MV-4-11 (cell line): ENCODE measurements around the gene BPIFB2.

Experiments
- DNase-seq: peaks from one replicate; lab custom pipeline; 2025; lab: John Stamatoyannopoulos, UW

The BPIFB2 gene

GRCh38 chr20:33020278-33021161, 13.0 kb downstream of the BPIFB2 start:
- no peak for DNase-seq

- no peak for DNase-seq
These were observed 14.4 kb downstream of the BPIFB2 start for GRCh38 chr20:33021879-33022278.

DNA sequence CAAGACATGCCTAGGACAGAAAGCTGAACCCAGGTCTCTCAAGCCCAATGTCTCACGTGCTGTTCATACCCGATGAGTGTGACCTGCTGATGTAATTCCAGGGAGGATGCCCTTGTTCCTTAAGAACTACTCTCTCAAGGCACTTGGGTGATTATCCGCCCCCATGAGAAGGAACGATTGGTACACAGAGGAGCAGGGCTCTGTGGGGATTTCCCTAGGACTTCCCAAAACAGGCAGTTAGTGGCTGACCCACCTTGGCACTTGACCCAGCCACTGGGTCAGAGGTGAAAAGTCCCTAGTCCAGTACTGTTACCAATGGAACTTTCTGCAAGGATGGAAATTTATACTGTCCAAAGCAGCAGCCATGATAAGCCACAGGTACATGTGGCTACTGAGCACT, 14.8 kb downstream of the BPIFB2 start:
- DNase-seq, result no peak

DNA sequence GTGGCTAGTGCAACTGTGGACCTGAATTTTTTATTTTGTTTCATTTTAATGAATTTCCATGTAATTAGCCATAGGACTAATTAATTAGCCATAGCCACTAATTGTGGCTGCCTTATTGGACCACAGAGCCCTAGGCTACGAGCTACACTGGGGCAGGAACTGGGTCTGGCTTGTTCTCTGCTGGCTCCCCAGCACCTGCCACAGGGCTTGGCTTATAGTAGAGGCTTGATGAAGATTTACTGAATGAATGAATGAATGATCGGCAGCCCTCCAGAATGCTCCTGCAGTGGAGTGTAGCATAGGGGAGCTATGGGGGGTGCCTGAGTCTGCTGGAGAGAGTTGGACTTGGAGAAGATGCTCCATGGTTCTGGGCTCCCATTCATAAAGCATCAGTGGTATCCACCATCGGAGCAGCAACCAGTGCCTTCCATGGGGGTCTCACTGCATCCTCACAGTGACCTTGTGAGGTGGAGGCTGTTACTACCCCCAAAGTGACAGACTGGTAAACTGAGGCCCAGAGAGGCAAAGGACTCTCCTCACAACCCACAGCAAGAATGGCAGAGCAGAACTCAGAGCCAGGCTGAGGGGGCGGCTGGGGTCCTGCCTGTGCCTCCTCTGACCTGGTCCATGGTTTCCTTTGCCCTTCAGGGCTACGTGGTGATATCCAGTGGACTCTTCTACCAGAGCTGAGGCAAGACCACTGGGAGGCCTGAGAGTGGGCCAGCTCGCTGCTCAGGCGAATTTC, 15.4 kb downstream of the BPIFB2 start:
- DNase-seq, result no peak

DNA sequence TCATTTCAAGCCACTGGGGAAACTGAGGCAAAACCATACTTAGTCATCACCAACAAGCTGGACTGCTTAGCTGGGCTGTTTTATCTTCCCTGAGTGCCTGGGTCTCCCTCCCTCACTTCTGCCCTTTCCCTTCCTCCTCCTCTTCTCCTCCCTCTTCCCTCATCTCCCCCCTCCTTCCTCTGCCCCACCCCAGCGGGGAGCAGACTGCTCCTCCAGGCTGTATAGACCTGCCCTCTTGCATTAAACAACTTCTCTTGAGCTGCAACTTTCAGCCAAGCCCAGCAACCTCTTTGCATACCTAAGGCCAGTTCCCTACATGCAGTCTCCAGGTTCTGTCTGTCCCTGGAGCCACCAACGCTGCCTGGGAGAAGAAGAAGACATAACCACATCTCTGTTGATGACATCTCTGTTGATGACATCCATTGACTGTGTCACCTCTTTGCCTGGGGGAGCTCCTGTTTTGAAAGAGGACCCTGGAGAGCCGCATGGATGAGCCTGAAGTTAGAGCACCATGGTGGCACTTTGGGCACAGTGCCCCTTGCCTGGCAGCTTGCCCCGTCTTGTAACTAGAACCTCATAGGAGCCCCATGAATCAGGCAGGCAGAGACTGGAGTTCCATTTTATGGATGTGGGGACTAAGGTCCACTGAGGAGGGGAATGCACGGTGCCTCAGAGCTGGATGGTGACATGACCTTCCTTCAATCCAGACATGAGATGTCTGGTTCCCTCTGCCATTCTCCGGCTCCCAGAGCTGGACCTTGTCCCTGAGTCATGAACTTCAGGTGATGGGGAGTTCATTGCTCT, 16.1 kb downstream of the BPIFB2 start:
- DNase-seq, result no peak

- no peak for DNase-seq
These were observed 16.7 kb downstream of the BPIFB2 start for GRCh38 chr20:33024243-33024560.

- DNase-seq, result no peak
These were observed 17.3 kb downstream of the BPIFB2 start for GRCh38 chr20:33024609-33025317.

DNA sequence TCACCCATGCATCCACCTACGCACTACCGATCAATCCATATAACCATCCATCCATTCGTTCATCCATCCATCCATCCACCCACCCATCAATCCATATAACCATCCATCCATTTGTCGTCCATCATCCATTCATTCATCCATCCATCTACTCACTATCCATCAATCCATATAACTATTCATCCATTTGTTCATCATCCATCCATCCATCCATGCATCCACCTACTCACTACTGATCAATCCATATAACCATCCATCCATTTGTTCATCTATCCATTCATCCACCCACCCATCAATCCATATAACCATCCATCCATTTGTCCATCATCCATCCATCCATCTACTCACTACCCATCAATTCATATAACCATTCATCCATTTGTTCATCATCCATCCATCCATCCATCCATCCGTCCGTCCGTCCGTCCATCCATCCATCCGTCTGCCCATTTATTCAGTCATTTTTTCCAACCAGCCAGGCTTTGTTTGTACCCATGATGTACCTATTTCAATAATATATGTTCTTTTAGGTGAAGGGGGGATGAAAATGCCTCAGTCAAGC, 17.9 kb downstream of the BPIFB2 start:
- DNase-seq, result no peak

GRCh38 chr20:33026072-33026778, 18.7 kb downstream of the BPIFB2 start:
- no peak for DNase-seq

DNA sequence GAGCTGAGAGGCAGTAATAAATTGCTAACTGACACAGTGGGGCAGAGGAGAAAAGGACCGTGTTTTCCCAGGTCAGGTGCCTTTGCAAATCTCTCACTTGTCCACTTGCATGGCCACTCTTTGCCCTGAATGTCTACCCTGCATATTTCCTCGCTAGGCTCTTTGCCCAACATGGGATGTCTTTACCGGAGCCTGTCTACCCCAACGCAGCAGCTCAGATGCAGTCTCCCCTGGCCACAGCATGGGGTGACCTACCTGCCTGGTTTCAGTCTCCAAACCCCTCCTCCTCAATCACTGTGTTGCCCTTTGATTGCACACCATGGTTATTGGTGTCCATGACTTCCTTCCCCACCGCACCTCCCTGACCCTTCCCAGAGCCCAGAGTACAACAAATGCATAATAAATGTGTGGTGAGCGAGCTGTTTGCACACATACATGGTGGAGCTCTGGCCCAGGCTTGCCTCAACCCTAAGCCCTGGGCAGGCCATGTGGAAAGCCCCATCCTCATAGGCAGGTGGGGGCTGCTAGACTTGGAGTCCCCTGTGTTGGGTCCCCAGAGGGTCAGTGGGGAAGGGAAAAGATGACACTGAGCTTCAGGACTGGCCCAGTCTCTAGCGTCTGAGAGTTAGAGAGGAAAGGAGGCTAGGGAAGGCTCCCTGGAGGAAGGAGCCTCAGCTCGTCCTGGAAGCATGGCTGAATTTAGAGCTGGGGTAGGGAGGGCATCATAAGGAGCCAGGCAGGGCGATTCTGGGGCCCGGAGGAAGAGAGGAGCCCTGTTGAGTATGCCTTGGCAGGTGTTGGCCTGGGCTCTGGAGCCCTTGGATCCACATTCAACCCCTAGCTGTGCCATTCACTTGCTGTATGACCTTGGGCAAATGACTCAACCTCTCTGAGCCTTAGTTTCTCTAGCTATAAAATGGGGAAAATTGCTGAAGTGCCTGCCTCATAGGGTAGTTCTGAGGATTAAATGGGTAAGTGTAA, 19.6 kb downstream of the BPIFB2 start:
- DNase-seq, result no peak

DNA sequence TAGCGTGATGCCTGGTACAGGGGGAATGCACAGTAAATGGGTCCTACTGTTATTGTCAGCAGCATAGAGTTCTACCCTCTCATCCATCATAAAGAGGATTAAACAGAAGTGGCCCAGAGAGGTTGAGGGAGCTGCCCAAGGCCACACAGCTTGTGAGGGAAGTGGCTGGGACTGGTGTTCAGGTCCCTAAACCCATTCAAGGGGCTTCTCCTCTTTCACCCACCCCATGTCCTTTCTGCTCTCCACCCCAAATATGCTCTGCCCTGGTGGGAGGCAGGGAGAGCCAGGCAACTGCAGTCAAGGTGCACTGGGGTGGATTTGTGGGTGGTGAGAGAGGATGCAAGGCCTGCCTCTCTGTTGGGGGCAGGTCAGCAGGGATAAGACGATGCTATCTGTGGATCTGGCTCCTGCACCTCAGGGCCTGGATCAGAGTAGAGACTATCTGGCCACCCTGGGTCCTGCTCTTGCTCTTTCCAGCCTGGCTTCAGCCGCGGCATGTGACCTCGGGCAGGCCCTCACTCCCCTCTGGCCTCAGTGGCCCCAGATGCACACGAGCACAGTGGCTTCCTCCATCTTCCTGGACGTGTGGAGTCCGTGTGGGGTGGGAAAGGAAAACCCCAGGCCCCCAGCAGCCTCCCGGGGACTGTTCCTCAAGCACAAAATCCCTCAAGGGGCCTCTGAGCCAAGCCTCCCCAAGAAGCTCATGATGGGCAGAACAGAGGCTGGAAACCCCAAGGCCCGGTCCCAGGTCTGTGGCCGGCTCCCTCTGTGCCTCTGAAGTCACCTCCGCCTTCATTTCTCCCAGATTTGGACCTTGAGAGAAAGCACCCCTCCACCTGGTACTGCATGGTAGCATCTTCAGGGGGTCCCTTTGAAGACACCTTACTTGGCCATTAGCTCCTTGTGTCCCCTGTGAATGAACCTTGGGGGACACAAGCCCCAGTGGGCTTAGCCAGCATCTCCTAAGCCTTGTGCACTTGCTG, 20.6 kb downstream of the BPIFB2 start:
- no peak for DNase-seq

DNA sequence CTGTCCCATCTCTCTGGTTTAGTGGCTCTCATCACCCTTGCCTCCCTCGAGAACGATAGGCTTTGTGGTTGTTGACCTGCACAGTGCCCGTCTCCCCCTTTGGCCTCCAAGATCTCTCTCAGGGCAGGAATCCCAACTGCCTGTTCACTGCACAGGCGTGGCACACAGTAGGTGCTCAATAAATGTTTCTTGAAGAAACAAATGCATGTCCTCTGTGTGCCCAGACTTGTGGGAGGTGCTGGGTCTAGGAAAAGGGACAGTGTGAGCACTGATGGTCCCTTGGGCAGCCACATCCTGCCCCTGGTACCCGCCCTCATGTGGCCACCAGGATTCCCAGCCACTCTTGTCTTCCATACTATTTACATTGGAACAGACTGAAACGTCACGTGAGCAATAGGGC, 21.4 kb downstream of the BPIFB2 start:
- no peak for DNase-seq

DNA sequence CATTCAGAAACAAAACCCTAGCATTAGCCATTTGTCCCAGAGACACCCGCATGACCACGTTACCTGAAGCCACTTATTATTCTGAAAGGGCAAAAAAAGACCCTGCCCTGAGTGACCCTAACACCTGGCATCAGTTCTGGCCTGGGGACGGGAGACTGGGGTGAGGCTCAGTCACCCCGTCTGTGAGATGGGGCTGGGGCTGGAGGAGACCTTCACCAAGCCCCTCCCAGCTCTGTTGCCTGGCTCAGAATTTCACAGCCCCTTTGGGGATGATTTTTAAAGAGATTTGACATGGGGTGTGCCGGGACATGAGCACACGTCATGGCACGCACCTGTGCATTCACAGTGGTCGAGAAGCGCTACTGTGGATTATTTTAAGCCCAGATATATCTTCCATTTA, 22.6 kb downstream of the BPIFB2 start:
- no peak for DNase-seq

DNA sequence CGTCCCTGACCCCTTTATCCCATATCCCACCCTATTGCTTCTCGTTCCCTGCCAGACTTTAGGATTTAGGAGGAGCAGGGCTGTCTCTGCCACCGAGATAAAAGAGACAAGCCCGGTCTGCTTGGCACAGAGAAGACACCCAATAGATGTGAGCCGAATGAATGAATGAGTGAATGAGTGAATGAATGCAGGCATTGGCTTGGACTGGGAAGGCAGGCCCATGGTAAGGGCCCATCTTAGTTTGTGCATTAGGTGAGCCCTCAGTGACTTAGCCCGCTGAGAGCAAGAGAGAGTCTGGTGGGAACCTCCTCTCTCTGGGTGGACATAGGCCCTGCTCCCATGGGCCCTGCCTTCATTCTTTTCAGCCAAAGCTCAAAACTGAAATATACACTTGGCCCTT, 23.1 kb downstream of the BPIFB2 start:
- no peak for DNase-seq

DNA sequence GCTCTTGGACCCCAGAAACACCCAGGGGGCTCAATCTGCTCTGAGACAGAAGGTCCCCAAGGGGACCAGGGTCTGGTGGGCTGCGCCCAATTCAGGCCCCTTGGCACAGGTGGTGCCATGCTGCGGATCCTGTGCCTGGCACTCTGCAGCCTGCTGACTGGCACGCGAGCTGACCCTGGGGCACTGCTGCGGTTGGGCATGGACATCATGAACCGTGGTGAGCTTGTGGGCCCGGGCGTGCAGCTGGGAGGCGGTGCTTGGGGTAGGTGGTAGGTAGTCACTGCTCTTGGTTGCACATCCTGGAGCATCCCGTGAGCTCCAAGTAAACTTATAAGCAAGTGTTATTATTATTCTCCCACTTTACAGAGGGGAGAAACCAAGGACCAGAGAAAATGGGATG, 24.0 kb downstream of the BPIFB2 start, which contains the start of gene BPIFB6:
Gene BPIFB6 (plus strand): TSS at position 118 of the 400 bp plus-strand sequence. CDS start 0 bp downstream, at position 118.
- no peak for DNase-seq

- no peak for DNase-seq
These were observed 25.1 kb downstream of the BPIFB2 start for GRCh38 chr20:33032555-33032954.

DNA sequence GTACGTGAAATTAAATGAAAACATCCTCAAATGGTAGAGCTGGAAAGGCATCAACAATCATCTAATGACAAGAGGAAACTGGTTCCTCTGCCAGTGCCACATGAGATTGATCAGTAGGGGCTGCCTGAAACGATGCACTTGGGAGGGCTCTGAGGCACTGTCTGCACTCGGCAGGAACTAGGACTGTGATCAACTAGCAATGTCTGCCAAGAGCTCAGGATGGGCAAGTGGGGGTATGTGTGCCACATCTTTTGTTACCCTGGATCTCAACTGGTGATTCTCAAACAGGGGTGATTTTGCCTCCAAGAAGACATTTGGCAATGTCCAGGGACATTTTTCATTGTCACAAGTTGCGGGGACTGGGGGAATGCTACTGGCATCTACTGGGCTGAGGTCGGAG, 25.9 kb downstream of the BPIFB2 start:
- no peak for DNase-seq

DNA sequence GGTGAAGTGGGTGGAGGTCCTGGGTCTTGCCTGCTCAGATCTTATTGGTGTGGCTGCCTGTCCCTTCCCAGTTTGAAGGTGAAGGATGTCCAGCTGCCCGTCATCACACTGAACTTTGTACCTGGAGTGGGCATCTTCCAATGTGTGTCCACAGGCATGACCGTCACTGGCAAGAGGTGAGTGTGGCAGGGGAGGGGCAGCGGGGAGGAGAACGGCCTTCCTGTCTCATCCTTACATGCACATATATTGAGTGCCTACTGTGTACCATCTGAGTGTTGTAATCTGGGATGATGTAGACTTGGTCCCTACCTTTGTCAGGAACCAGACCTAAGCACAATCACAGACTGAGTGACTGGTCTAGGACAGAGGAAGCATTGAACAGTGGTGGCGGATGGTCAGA, 26.6 kb downstream of the BPIFB2 start:
- no peak for DNase-seq
